HepG2 (cell line): ENCODE measurements around the gene MRPS11. TPM values are rescaled to one million over a fixed set of nuclear protein-coding genes. Genes with fewer than 3 reads are reported as not detected.

Experiments
- ATAC-seq: fragments of 200-7000 bp; cut with Tn5 transposase; 3 replicates; pipeline ENCODE4 v1.9.1; 2020; ENCODE audit warnings: mild to moderate bottlenecking, moderate library complexity
- BruUV-seq: library from RNA; stranded (reverse); fragments of 400-500 nt; replicated peaks from 2 replicates; lab custom pipeline; 2021; lab: Mats Ljungman, UMichigan
- CTCF ChIA-PET: fragments of 300-600 bp; formaldehyde crosslinking; extraction: SDS; loops from one replicate; lab custom pipeline; 2021; ENCODE audit warnings: low total read pairs, inconsistent platforms, low intra/inter-chr PET ratio; lab: Yijun Ruan, JAX
- POLR2A ChIA-PET: fragments of 350-600 bp; sonication (Branson Sonifier 250); formaldehyde crosslinking; loops from one replicate; lab custom pipeline; 2020; ENCODE audit warnings: antibody characterized with exemption, inconsistent platforms; lab: Yijun Ruan, JAX
- DNase-seq: peaks from one replicate; pipeline ENCODE4 v3.0.0-alpha.2; 2015; ENCODE audit warnings: low spot score
- FAIRE-seq: peaks from 3 replicates; lab custom pipeline; 2011; peaks lifted over from hg19 to GRCh38; lab: Jason Lieb, UNC
- H2AFZ ChIP-seq: one replicate; pipeline ENCODE4 v1.6.1; 2011; ENCODE audit warnings: low read length, inconsistent platforms
- H3K27ac ChIP-seq: fragments of 300-600 bp; 3 replicates; pipeline ENCODE4 v1.8.0; 2011; ENCODE audit warnings: mixed run types, mild to moderate bottlenecking, mixed read lengths, low read length, inconsistent platforms; ENCODE audit not compliant: insufficient read depth; ENCODE audit errors: extremely low read length
- H3K27me3 ChIP-seq, 2 experiments: fragments of 200-600 bp in 1 of 2; 2 replicates in 1 of 2; 3 replicates in 1 of 2; pipeline versions ENCODE4 v1.6.0 to v1.8.0; 2011; ENCODE audit warnings: low read length in 2 of 2, mild to moderate bottlenecking in 2 of 2, moderate library complexity in 2 of 2, inconsistent platforms in 1 of 2; ENCODE audit not compliant: insufficient read depth in 2 of 2, control insufficient read depth in 1 of 2
- H3K36me3 ChIP-seq, 2 experiments: fragments of 200-600 bp in 1 of 2; replicated peaks in 1 of 2; 2 replicates in 1 of 2; 3 replicates in 1 of 2; pipeline versions ENCODE4 v1.5.1 to v1.8.0; 2011; ENCODE audit warnings: low read length in 2 of 2, inconsistent platforms in 1 of 2; ENCODE audit not compliant: insufficient read depth in 2 of 2, control insufficient read depth in 1 of 2
- H3K4me1 ChIP-seq: 2 replicates; pipeline ENCODE4 v1.5.1; 2012; ENCODE audit warnings: low read length, inconsistent platforms; ENCODE audit not compliant: insufficient read depth
- H3K4me2 ChIP-seq: 2 replicates; pipeline ENCODE4 v1.6.0; 2011; ENCODE audit warnings: low read depth, low read length, inconsistent platforms
- H3K4me3 ChIP-seq, 3 experiments: fragments of 200-600 bp in 1 of 3; sonication (generic), shearing (Covaris generic) in 1 of 3; replicated peaks in 1 of 3; 2 replicates each; pipeline ENCODE4 v1.5.1; 2011 to 2016; ENCODE audit warnings: low read length in 3 of 3, inconsistent platforms in 2 of 3, low read depth in 2 of 3, mild to moderate bottlenecking in 2 of 3, control low read depth in 1 of 3, mixed read lengths in 1 of 3; ENCODE audit not compliant: insufficient read depth in 1 of 3
- H3K79me2 ChIP-seq: one replicate; pipeline ENCODE4 v1.6.1; 2011; ENCODE audit warnings: low read length, inconsistent platforms; ENCODE audit not compliant: insufficient read depth
- H3K9ac ChIP-seq: 2 replicates; pipeline ENCODE4 v1.6.0; 2011; ENCODE audit warnings: mild to moderate bottlenecking, low read depth, low read length, inconsistent platforms; ENCODE audit not compliant: insufficient read depth
- H3K9me3 ChIP-seq: 2 replicates; pipeline ENCODE4 v1.5.1; 2012; ENCODE audit warnings: mild to moderate bottlenecking, low read length
- H4K20me1 ChIP-seq: 2 replicates; pipeline ENCODE4 v1.6.0; 2011; ENCODE audit warnings: inconsistent platforms, mild to moderate bottlenecking, low read length, moderate library complexity; ENCODE audit not compliant: insufficient read depth
- GZF1 ChIP-seq: sonication (generic); formaldehyde crosslinking; IDR thresholded peaks from 2 replicates; pipeline ENCODE4 v1.5.1; 2020; ENCODE audit warnings: mild to moderate bottlenecking, missing genetic modification reagents
- MAFK ChIP-seq, 2 experiments: IDR thresholded peaks in 1 of 2; conservative IDR thresholded peaks in 1 of 2; 2 replicates each; pipeline ENCODE4 v1.6.1; 2011; ENCODE audit warnings: improper control_type of control experiment in 2 of 2, low read length in 2 of 2
- MZF1 ChIP-seq: sonication (generic); formaldehyde crosslinking; IDR thresholded peaks from 2 replicates; pipeline ENCODE4 v1.8.1; 2023; ENCODE audit warnings: mild to moderate bottlenecking, missing genetic modification reagents, borderline replicate concordance
- PCBP1 ChIP-seq: fragments of 200-400 bp; formaldehyde crosslinking; IDR thresholded peaks from 2 replicates; pipeline ENCODE4 v1.6.1; 2017; ENCODE audit warnings: mild to moderate bottlenecking, low read depth, low read length, borderline replicate concordance
- SMARCE1 ChIP-seq: fragments of 450-650 bp; IDR thresholded peaks from 2 replicates; pipeline ENCODE4 v1.6.1; 2017; ENCODE audit warnings: borderline replicate concordance
- U2AF1 ChIP-seq: fragments of 200-400 bp; formaldehyde crosslinking; optimal IDR thresholded peaks from 2 replicates; pipeline ENCODE3; 2017; ENCODE audit warnings: mild to moderate bottlenecking, low read depth, low read length
- ZEB1 ChIP-seq: IDR thresholded peaks from 2 replicates; pipeline ENCODE4 v1.6.1; 2012; ENCODE audit warnings: mild to moderate bottlenecking, low read depth, inconsistent platforms; ENCODE audit not compliant: insufficient replicate concordance
- ZNF138 ChIP-seq: sonication (generic); formaldehyde crosslinking; IDR thresholded peaks from 2 replicates; pipeline ENCODE4 v1.5.0; 2020; ENCODE audit warnings: mild to moderate bottlenecking, low read depth, missing genetic modification reagents
- WGBS: methylation state at CpG from one replicate; pipeline ENCODE4 v1.1.6; 2017; ENCODE audit warnings: low lambda C conversion rate; 5-methylcytosine and 5-hydroxymethylcytosine counted together
- in situ Hi-C: cut with HindIII; loops from 2 replicates; pipeline ENCODE4 v1.10.0; 2017; ENCODE audit warnings: low pct_unique_long_range_greater_than_20kb; ENCODE audit not compliant: extremely low pct_ligation_motif_present
- intact Hi-C: fragments of 100-400 bp; cut with micrococcal nuclease; formaldehyde crosslinking; loops from one replicate; pipeline ENCODE4 v1.10.0; 2022; ENCODE audit not compliant: unreplicated experiment
- polyA plus RNA-seq, 8 experiments: library from polyadenylated mRNA; depleted of rRNA in 3 of 8; stranded (reverse) in 7 of 8; unstranded in 1 of 8; fragments of >200 nt; fragmentation: Illumina TruSeq in 4 of 8; extraction: Trizol in 4 of 8; gene quantifications; 2 replicates each; pipeline versions ENCODE4 v1.2.1 to v1.2.3, GENCODE V29; 2011 to 2016; ENCODE audit warnings: low read depth in 4 of 8, missing spikeins in 1 of 8, mixed read lengths in 1 of 8; ENCODE audit not compliant: insufficient read depth in 1 of 8
- total RNA-seq, 5 experiments: library from RNA; depleted of rRNA; stranded (reverse); fragments of >200 nt; fragmentation: Illumina TruSeq; extraction: Trizol; gene quantifications; 2 replicates each; pipeline ENCODE4 v1.2.3, GENCODE V29; 2016; ENCODE audit warnings: low read depth in 1 of 5

Gene MRPS11
- total and polyA plus RNA-seq, 2 of the 13 experiments (the other 11 are each of a cell fraction or from before 2014, with no cell fraction given): 50.1 to 72.7 TPM

GRCh38 chr15:88428805-88429605, 38.5 kb upstream of the MRPS11 start:
- BruUV-seq: no TSS peak
- no peaks in the 10 kb centered on the region for H3K4me1 ChIP-seq

GRCh38 chr15:88430051-88430450, 37.5 kb upstream of the MRPS11 start:
- H3K4me2 ChIP-seq: no peak overlapping the region
- H3K27ac ChIP-seq: no peak overlapping the region
- no peaks in the 10 kb centered on the region for H4K20me1 ChIP-seq
- no peak overlapping the region for H2AFZ ChIP-seq
- no TSS peak for BruUV-seq
- TF ChIP-seq GZF1 (CRISPR knock-in tag): no peak
- intact Hi-C loops: no loop called here
- ChIA-PET CTCF (no interaction called here), POLR2A (no interaction called here)
- no peak overlapping the region for H3K9ac ChIP-seq
- no peaks in the 10 kb centered on the region for H3K36me3 ChIP-seq
- DNase-seq (no peak), ATAC-seq (no peak), FAIRE-seq (no peak)
- in situ Hi-C loops: no loop called here
- no peaks in the 10 kb centered on the region for H3K79me2 ChIP-seq
- H3K9me3 ChIP-seq: no peaks in the 10 kb centered on the region
- peaks cover 0 to 23% of the 10 kb centered on the region in 2 experiments; a peak in 3 of 5 replicates for H3K27me3 ChIP-seq
- no peak overlapping the region for H3K4me3 ChIP-seq
- no peaks in the 10 kb centered on the region for H3K4me1 ChIP-seq

More at GRCh38 chr15:88428805-88429605, 38.5 kb upstream of the MRPS11 start:
- FAIRE-seq: no peak
- DNase-seq: no peak
- H3K4me2 ChIP-seq: no peak overlapping the region
- POLR2A ChIA-PET: no interaction called here
- 36% methylated on average over 10 of the region's 12 CpGs for WGBS
- no peak overlapping the region for H3K27ac ChIP-seq
- no peak overlapping the region for H3K9ac ChIP-seq
- no peaks in the 10 kb centered on the region for H3K79me2 ChIP-seq
- no peaks in the 10 kb centered on the region for H3K36me3 ChIP-seq
- CTCF ChIA-PET: no interaction called here
- TF ChIP-seq SMARCE1: no peak
- no peak for TF ChIP-seq ZNF138 (CRISPR knock-in tag)
- no peak for TF ChIP-seq MAFK (conservative IDR thresholded peaks at IDR 0.05 in 1 of 2, IDR thresholded peaks at IDR 0.05 in 1 of 2; ENCODE audit: low read length in 2 of 2)
- no peak for TF ChIP-seq U2AF1
- no peak for TF ChIP-seq MZF1 (CRISPR knock-in tag)
- no peak for TF ChIP-seq ZEB1
- TF ChIP-seq PCBP1: no peak
- H3K27me3 ChIP-seq: peaks cover 0 to 23% of the 10 kb centered on the region in 2 experiments; a peak in 3 of 5 replicates
- no peaks in the 10 kb centered on the region for H4K20me1 ChIP-seq
- no peak overlapping the region for H2AFZ ChIP-seq
- in situ Hi-C loops: no loop called here
- ATAC-seq: no peak
- no peak overlapping the region for H3K4me3 ChIP-seq
- H3K9me3 ChIP-seq: no peaks in the 10 kb centered on the region
- intact Hi-C loops: no loop called here
